Body of pancreas (tissue), 4 donors: ENCODE data around the gene KDM4B.

Experiments used
- POLR2A ChIP-seq, 3 donors: fragments of 450-650 bp; IDR thresholded peaks; one replicate each; pipeline ENCODE4 v1.6.1; 2016; ENCODE audit warnings: antibody characterized with exemption in 3 of 3, mild to moderate bottlenecking in 2 of 3
- TF ChIP-seq, protein P1 (sequence below), 7 experiments: fragments of 450-650 bp in 4 of 7; fragments of 200-600 bp in 3 of 7; sonication (generic) in 3 of 7; IDR thresholded peaks; one replicate each; pipeline ENCODE4 v1.5.1; 2016 to 2019; ENCODE audit warnings: antibody characterized with exemption in 7 of 7

DNA sequence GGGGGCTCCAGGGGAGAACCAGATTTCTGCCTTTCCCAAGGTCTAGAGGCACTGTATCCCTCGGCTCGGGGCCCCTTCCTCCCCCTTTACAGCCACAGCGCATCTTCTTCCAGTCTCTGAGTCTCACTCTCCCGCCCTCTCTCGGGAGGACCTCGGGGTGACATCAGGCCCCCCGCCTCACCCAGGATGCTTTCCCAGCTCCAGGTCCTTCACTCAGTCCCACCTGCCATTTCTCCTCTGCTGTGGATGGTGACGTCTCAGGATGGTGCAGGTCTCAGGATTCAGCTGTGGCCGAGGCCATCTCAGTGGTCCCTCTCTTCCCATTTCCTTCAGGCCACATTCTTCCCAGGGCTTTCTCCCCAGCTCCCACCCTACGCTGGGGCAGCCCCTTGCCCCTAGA, 13.6 kb upstream of the KDM4B start:
- TF ChIP-seq POLR2A (IDR thresholded peaks at IDR 0.05), result no peak
- TF ChIP-seq, protein P1, sequence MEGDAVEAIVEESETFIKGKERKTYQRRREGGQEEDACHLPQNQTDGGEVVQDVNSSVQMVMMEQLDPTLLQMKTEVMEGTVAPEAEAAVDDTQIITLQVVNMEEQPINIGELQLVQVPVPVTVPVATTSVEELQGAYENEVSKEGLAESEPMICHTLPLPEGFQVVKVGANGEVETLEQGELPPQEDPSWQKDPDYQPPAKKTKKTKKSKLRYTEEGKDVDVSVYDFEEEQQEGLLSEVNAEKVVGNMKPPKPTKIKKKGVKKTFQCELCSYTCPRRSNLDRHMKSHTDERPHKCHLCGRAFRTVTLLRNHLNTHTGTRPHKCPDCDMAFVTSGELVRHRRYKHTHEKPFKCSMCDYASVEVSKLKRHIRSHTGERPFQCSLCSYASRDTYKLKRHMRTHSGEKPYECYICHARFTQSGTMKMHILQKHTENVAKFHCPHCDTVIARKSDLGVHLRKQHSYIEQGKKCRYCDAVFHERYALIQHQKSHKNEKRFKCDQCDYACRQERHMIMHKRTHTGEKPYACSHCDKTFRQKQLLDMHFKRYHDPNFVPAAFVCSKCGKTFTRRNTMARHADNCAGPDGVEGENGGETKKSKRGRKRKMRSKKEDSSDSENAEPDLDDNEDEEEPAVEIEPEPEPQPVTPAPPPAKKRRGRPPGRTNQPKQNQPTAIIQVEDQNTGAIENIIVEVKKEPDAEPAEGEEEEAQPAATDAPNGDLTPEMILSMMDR (IDR thresholded peaks at IDR 0.05), result no peak
